ENCODE measurements around the gene PNCK.

Gene PNCK

DNA sequence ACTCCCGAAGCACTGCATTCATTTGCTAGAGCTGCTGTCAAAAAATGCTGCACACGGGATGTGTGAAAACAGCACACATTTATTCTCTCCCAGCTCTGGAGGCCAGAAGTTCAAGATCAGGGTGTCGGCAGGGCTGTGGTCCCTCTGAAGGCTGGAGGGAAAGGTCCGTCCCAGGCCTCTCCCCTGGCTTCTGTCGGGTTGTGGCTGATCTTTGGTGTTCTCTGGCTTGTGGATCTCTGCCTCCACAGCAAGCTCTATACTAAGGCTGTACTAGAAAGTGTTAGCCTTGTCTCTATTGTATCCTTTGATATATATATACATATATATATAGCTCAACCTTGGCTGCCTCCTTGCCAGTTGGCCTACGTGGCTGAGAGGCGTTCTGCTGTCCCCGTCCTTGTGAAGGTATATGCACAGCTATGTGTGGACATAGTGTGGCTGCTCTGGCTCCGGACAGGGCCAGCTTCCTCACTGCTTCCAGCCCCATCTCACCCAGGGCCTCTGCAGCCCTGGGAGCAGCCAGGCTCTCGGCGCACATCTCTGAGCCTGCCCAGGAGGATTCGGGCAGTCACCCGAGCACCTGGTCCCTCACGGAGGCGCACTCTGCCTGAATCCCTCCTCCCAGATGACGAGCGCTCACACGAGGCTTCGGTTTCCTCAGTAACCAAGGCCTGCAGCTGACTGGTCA, 41.6 kb downstream of the PNCK start:
- TF ChIP-seq EP300 (IDR thresholded peaks at IDR 0.05; ENCODE audit: borderline replicate concordance): no peak
- no peak for TF ChIP-seq TCF12 (IDR thresholded peaks at IDR 0.05; ENCODE audit: low read depth)
- TF ChIP-seq FOXM1 (IDR thresholded peaks at IDR 0.05; ENCODE audit: borderline replicate concordance, low read depth): no peak
- TF ChIP-seq NFIC (IDR thresholded peaks at IDR 0.05): no peak
- no peak for TF ChIP-seq MAX (IDR thresholded peaks at IDR 0.05)
- TF ChIP-seq CREB1 (IDR thresholded peaks at IDR 0.05; ENCODE audit: low read depth): no peak
- TF ChIP-seq ZBTB7A (IDR thresholded peaks at IDR 0.05; ENCODE audit: low read depth): no peak
- TF ChIP-seq TEAD4 (IDR thresholded peaks at IDR 0.05): no peak

GRCh38 chrX:153631346-153631745, 42.3 kb downstream of the PNCK start:
- TF ChIP-seq, protein P1, sequence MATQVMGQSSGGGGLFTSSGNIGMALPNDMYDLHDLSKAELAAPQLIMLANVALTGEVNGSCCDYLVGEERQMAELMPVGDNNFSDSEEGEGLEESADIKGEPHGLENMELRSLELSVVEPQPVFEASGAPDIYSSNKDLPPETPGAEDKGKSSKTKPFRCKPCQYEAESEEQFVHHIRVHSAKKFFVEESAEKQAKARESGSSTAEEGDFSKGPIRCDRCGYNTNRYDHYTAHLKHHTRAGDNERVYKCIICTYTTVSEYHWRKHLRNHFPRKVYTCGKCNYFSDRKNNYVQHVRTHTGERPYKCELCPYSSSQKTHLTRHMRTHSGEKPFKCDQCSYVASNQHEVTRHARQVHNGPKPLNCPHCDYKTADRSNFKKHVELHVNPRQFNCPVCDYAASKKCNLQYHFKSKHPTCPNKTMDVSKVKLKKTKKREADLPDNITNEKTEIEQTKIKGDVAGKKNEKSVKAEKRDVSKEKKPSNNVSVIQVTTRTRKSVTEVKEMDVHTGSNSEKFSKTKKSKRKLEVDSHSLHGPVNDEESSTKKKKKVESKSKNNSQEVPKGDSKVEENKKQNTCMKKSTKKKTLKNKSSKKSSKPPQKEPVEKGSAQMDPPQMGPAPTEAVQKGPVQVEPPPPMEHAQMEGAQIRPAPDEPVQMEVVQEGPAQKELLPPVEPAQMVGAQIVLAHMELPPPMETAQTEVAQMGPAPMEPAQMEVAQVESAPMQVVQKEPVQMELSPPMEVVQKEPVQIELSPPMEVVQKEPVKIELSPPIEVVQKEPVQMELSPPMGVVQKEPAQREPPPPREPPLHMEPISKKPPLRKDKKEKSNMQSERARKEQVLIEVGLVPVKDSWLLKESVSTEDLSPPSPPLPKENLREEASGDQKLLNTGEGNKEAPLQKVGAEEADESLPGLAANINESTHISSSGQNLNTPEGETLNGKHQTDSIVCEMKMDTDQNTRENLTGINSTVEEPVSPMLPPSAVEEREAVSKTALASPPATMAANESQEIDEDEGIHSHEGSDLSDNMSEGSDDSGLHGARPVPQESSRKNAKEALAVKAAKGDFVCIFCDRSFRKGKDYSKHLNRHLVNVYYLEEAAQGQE (IDR thresholded peaks at IDR 0.05; ENCODE audit: low read depth): no peak
- TF ChIP-seq ZBTB7A (IDR thresholded peaks at IDR 0.05; ENCODE audit: low read depth) (no peak), NFIC (IDR thresholded peaks at IDR 0.05) (no peak), TAF1 (IDR thresholded peaks at IDR 0.05; ENCODE audit: low read depth) (no peak), CEBPB (IDR thresholded peaks at IDR 0.05) (no peak), RAD21 (IDR thresholded peaks at IDR 0.05; ENCODE audit: low read depth) (no peak), CREB1 (IDR thresholded peaks at IDR 0.05; ENCODE audit: low read depth) (no peak)

DNA sequence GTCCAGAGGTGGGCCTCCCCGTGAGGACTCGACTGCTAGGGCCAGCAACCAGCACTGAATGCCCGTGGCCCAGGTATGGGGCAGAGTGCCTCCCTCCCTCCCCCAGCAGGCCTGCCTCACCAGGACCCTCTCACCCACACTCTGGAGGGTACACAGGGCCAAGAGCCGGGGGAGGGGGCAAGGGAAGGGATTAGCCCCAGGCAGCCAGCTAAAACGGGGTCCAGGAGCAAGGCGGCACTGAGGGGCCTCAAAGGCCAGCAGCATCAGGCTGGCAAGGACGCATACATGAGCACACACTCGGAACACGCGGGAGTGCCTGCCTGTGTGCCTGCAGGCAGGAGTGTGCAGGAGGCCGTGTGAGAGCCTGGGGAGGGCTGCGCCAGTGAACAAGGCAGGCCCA, 44.9 kb downstream of the PNCK start:
- TF ChIP-seq, protein P2, sequence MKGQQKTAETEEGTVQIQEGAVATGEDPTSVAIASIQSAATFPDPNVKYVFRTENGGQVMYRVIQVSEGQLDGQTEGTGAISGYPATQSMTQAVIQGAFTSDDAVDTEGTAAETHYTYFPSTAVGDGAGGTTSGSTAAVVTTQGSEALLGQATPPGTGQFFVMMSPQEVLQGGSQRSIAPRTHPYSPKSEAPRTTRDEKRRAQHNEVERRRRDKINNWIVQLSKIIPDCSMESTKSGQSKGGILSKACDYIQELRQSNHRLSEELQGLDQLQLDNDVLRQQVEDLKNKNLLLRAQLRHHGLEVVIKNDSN (IDR thresholded peaks at IDR 0.05): no peak
- TF ChIP-seq RAD21 (IDR thresholded peaks at IDR 0.05; ENCODE audit: low read depth) (no peak), TAF1 (IDR thresholded peaks at IDR 0.05; ENCODE audit: low read depth) (no peak), NFIC (IDR thresholded peaks at IDR 0.05) (no peak), TEAD4 (IDR thresholded peaks at IDR 0.05) (no peak), EGR1 (IDR thresholded peaks at IDR 0.05) (no peak), TCF12 (IDR thresholded peaks at IDR 0.05; ENCODE audit: low read depth) (no peak), CEBPB (IDR thresholded peaks at IDR 0.05) (no peak)

GRCh38 chrX:153628129-153628528, 45.5 kb downstream of the PNCK start:
- TF ChIP-seq RAD21 (IDR thresholded peaks at IDR 0.05; ENCODE audit: low read depth) (no peak), EP300 (IDR thresholded peaks at IDR 0.05; ENCODE audit: borderline replicate concordance) (no peak), TEAD4 (IDR thresholded peaks at IDR 0.05) (no peak), NFIC (IDR thresholded peaks at IDR 0.05) (no peak), CREB1 (IDR thresholded peaks at IDR 0.05; ENCODE audit: low read depth) (no peak), TCF12 (IDR thresholded peaks at IDR 0.05; ENCODE audit: low read depth) (no peak)

GRCh38 chrX:153627675-153628111, 45.9 kb downstream of the PNCK start:
- TF ChIP-seq RAD21 (IDR thresholded peaks at IDR 0.05; ENCODE audit: low read depth) (no peak), ZBTB7A (IDR thresholded peaks at IDR 0.05; ENCODE audit: low read depth) (no peak), YY1 (IDR thresholded peaks at IDR 0.05; ENCODE audit: low read depth) (no peak), FOXM1 (IDR thresholded peaks at IDR 0.05; ENCODE audit: borderline replicate concordance, low read depth) (no peak), CEBPB (IDR thresholded peaks at IDR 0.05) (no peak), TAF1 (IDR thresholded peaks at IDR 0.05; ENCODE audit: low read depth) (no peak), MAX (IDR thresholded peaks at IDR 0.05) (no peak), NFIC (IDR thresholded peaks at IDR 0.05) (no peak)
- TF ChIP-seq, protein P1 (IDR thresholded peaks at IDR 0.05; ENCODE audit: low read depth): no peak
- TF ChIP-seq, protein P2 (IDR thresholded peaks at IDR 0.05): no peak

- TF ChIP-seq NFIC (IDR thresholded peaks at IDR 0.05) (no peak), ZBTB7A (IDR thresholded peaks at IDR 0.05; ENCODE audit: low read depth) (no peak), TCF12 (IDR thresholded peaks at IDR 0.05; ENCODE audit: low read depth) (no peak), FOXM1 (IDR thresholded peaks at IDR 0.05; ENCODE audit: borderline replicate concordance, low read depth) (no peak), TAF1 (IDR thresholded peaks at IDR 0.05; ENCODE audit: low read depth) (no peak)
Observed at GRCh38 chrX:153626863-153627674, 46.5 kb downstream of the PNCK start.
